Left lung (tissue), 10 donors: Measurements from ENCODE around the gene ECI1. TPM values are rescaled to one million over a fixed set of nuclear protein-coding genes. Genes with fewer than 3 reads are reported as not detected.

ENCODE experiments used
- ATAC-seq: fragments of 200-7000 bp; cut with Tn5 transposase; one replicate; pipeline ENCODE4 v1.9.1; 2020; ENCODE audit warnings: moderate library complexity
- DNase-seq, 4 donors: peaks; one replicate each; pipeline ENCODE4 v3.0.0-alpha.2; 2013 to 2020
- H3K27ac ChIP-seq, 2 donors: fragments of 200-600 bp; sonication (generic) in 1 of 2; one replicate each; pipeline versions ENCODE4 v1.5.0 to v1.8.0; 2020 to 2021
- H3K27me3 ChIP-seq, 2 donors: fragments of 200-600 bp; sonication (generic) in 1 of 2; one replicate each; pipeline versions ENCODE4 v1.5.0 to v1.8.0; 2020 to 2021
- H3K36me3 ChIP-seq, 2 donors: fragments of 200-600 bp; sonication (generic) in 1 of 2; one replicate each; pipeline versions ENCODE4 v1.5.0 to v1.8.0; 2020 to 2021
- H3K4me1 ChIP-seq, 2 donors: fragments of 200-600 bp; one replicate each; pipeline ENCODE4 v1.8.0; 2021
- H3K4me3 ChIP-seq, 2 donors: fragments of 200-600 bp; sonication (generic) in 1 of 2; one replicate each; pipeline versions ENCODE4 v1.5.0 to v1.8.0; 2020 to 2021; ENCODE audit warnings: mild to moderate bottlenecking in 1 of 2
- H3K9me3 ChIP-seq, 2 donors: fragments of 200-600 bp; sonication (generic) in 1 of 2; one replicate each; pipeline versions ENCODE4 v1.5.0 to v1.8.0; 2020 to 2021
- intact Hi-C, 2 donors: fragments of 100-400 bp; cut with DNase I; formaldehyde crosslinking; loops; one replicate each; pipeline versions ENCODE4 v1.11.2 to v1.14.2; 2022
- microRNA-seq, 2 donors: library from miRNA; unstranded; fragments of <30 nt; microRNA quantifications; one replicate each; pipeline ENCODE4, GENCODE V29; 2019
- polyA plus RNA-seq, 6 donors: library from polyadenylated mRNA; unstranded; fragments of 120-200 nt; gene quantifications; one replicate each; pipeline ENCODE4 v1.2.1, GENCODE V29; 2013; ENCODE audit not compliant: insufficient read length in 6 of 6
- total RNA-seq, 2 donors: library from RNA; stranded (reverse); fragmentation: NEBNext Ultra II Directional; extraction: Animal tissue kit (Norgen Biotek cat#: 25700); gene quantifications; one replicate each; pipeline ENCODE4 v1.2.1, GENCODE V29; 2021
- TF ChIP-seq, protein P1 (sequence below), 2 donors: fragments of 200-600 bp; sonication (generic) in 1 of 2; IDR thresholded peaks; one replicate each; pipeline versions ENCODE4 v1.5.0 to v1.8.0; 2021; ENCODE audit warnings: antibody characterized with exemption in 2 of 2
- donor health status: DM: no; HTN: yes; CAD: no.
- donor health status: DM: no; HTN: no; CAD: no.

Gene ECI1
- total and polyA plus RNA-seq, 8 donors = 41.8 to 63.5 (median 51.2) TPM

DNA sequence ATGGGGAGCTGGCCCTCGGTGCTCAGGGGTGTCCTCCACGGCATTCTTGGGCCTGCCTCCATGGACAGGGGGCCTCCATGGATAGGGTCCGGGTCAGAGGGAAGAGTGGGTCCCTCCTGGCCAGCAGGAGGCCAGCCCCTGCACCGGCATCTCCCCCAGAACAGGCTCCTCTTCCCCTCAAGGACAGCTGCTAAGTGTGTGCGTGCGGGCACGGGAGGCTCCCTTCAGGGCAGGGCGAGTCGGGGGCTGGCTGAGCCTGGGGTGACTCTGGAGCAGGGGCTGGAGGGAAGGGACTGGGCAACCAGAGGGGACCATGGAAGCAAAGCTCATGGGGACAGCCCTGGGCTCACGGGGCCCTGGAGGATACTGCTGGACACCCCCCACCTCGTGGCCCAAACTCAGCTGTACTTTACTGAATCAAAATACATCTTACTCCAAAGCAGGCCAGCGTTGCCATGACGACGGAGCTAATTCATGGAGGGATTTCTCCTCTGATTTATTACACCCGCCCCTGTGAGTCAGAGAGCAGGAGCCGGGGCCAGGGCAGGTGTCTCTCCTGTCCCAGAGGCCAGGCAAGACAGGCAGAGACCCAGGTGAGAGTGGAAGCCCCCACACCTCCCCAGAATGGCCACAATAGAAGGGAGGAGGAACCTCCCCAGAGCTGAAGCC lies 57.1 kb downstream of the ECI1 start:
- ATAC-seq = no peak
- TF ChIP-seq, protein P1, sequence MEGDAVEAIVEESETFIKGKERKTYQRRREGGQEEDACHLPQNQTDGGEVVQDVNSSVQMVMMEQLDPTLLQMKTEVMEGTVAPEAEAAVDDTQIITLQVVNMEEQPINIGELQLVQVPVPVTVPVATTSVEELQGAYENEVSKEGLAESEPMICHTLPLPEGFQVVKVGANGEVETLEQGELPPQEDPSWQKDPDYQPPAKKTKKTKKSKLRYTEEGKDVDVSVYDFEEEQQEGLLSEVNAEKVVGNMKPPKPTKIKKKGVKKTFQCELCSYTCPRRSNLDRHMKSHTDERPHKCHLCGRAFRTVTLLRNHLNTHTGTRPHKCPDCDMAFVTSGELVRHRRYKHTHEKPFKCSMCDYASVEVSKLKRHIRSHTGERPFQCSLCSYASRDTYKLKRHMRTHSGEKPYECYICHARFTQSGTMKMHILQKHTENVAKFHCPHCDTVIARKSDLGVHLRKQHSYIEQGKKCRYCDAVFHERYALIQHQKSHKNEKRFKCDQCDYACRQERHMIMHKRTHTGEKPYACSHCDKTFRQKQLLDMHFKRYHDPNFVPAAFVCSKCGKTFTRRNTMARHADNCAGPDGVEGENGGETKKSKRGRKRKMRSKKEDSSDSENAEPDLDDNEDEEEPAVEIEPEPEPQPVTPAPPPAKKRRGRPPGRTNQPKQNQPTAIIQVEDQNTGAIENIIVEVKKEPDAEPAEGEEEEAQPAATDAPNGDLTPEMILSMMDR (IDR thresholded peaks at IDR 0.05) = no peak
- H3K27me3 ChIP-seq = peaks cover 29 to 58% of the 10 kb centered on the region in 2 donors
- no peak for DNase-seq
- H3K9me3 ChIP-seq = no peaks in the 10 kb centered on the region
- H3K36me3 ChIP-seq = no peaks in the 10 kb centered on the region
- H3K4me1 ChIP-seq = peaks cover 0 to 20% of the 10 kb centered on the region in 2 donors
- intact Hi-C loops = no loop called here
- no peak overlapping the region for H3K4me3 ChIP-seq
- H3K27ac ChIP-seq = no peak overlapping the region

DNA sequence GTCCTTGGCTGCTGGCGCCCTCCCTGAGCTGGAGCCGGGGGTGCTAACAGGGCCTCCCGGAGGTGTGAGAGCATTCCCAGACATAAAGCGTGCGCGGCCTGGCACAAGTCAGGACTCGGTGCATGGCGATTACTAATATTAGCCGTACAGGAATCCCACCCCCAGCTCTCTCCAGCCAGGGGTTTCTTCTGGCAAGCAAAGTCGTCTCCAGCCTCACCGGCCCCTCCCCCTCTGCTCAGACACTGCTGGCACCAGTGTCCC lies 60.0 kb downstream of the ECI1 start:
- TF ChIP-seq, protein P1 (IDR thresholded peaks at IDR 0.05) = no peak
- no peak for DNase-seq
- Histone ChIP-seq H3K36me3 (no peaks in the 10 kb centered on the region), H3K9me3 (no peaks in the 10 kb centered on the region), H3K4me1 (peaks cover 0 to 17% of the 10 kb centered on the region in 2 donors), H3K27me3 (peaks cover 19 to 31% of the 10 kb centered on the region in 2 donors), H3K27ac (no peak overlapping the region), H3K4me3 (no peak overlapping the region)
- no peak for ATAC-seq
- intact Hi-C loops = no loop called here

DNA sequence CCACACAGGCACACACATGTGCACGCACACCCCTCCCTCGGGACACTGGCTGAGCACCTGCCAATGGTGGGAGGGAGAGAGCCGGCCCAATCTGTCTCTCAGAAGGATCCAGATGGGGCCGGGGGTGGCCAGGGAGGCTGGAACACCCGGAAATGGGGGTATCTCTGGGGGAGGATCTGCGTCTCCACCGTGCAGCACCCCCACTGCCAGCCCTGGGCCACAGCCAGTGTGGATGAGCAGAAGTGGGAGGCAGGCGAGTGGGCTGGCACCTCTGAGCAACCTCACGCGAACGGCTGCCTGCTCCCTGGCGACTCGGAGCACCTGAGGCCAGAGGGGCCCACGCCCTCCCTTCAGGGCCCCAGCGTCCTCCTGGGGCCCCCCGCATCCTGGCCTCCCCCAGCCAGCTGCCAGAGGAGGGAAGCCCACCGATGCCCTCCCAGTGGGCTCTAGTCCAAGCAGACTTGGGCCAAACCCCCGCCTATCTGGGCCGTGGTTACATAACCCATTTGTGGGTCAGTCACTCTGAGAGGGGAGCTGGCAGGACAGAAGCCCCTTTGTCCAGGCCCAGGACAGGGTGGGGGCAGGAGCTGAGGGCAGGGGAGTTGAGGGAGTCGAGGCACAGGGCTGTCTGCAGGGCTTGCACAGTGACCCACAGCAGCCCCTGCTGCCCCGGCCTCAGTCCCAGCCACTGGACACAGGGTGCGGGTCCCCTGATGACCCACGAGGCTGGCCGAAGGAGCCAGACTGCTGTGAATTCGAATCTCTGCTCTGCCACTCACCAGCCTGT lies 60.5 kb downstream of the ECI1 start:
- Histone ChIP-seq H3K9me3 (no peaks in the 10 kb centered on the region), H3K27me3 (peaks cover 16 to 26% of the 10 kb centered on the region in 2 donors), H3K27ac (no peak overlapping the region), H3K4me3 (no peak overlapping the region), H3K36me3 (no peaks in the 10 kb centered on the region), H3K4me1 (peaks cover 0 to 13% of the 10 kb centered on the region in 2 donors)
- ATAC-seq = no peak
- intact Hi-C loops = no loop called here
- TF ChIP-seq, protein P1 (IDR thresholded peaks at IDR 0.05) = no peak
- DNase-seq = no peak

DNA sequence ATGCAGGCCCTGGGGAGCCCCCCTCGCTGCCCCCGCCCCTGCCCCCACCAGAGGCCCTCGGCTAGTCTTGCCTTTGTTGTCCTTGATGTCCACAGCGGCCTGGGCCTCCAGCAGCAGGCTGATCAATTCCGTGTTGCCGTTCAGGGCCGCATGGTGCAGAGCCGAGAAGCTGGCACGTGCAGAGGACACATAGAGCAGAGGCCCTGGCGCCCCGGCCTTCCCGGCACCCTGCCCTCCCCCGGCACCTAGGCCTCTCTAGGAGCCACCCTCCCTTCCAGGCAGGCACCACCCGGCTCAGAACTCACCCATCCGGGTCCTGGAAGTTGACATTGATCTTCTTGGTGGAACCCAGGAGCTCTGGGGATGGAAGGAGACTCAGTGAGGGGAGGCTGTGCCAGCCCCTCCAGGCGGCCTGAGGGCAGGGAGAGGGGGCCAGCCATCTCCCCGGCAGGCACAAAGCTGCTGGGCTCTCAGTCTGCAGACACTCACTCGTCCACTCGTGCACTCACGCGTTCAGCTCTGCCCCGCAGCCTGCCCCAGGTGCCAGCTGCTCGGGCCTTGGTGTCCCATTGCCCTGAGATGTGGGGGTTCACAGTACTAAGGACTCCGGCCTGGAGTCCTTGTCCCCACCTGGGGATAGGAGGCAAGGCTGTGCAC lies 61.3 kb downstream of the ECI1 start:
- TF ChIP-seq, protein P1 (IDR thresholded peaks at IDR 0.05) = no peak
- intact Hi-C loops = no loop called here
- no peak overlapping the region for H3K4me3 ChIP-seq
- H3K27me3 ChIP-seq = peaks cover 9 to 19% of the 10 kb centered on the region in 2 donors
- H3K9me3 ChIP-seq = no peaks in the 10 kb centered on the region
- ATAC-seq (no peak), DNase-seq (no peak)
- H3K4me1 ChIP-seq = peaks cover 0 to 6% of the 10 kb centered on the region in 2 donors
- H3K36me3 ChIP-seq = no peaks in the 10 kb centered on the region
- no peak overlapping the region for H3K27ac ChIP-seq

Small RNA genes lying within 50 kb of the gene (microRNA-seq; reads per million reads assigned to microRNA genes)
- 0 reads per million in 2 donors for gene MIR3677
- gene MIR4717 = 0 reads per million in 2 donors

Other genes starting within 250 kb of the ECI1 start
- gene ZNF598, start 241.8 kb downstream of the ECI1 start, total RNA-seq = 10 to 100 TPM; 31.5 to 45.9 TPM
- 10 to 100 TPM; 15.2 to 27.8 (median 20.9) TPM for gene ZNF598, start 241.8 kb downstream of the ECI1 start, polyA plus RNA-seq
- 1 to 10 TPM in 1 of 2 donors, under 1 TPM in 1; 0.94 to 3.1 TPM for gene NPW, start 231.8 kb downstream of the ECI1 start, total RNA-seq
- 1 to 10 TPM; 1.7 to 5.4 (median 2.7) TPM for gene NPW, start 231.8 kb downstream of the ECI1 start, polyA plus RNA-seq
- 100 to 1,000 TPM; 186 to 349 TPM for gene NHERF2, start 224.7 kb downstream of the ECI1 start, total RNA-seq
- gene NHERF2, start 224.7 kb downstream of the ECI1 start, polyA plus RNA-seq = 100 to 1,000 TPM in 3 of 6 donors, 10 to 100 TPM in 3; 68.1 to 170 (median 103) TPM
- gene NTHL1, start 203.8 kb downstream of the ECI1 start, total RNA-seq = 10 to 100 TPM; 19.4 to 29.8 TPM
- 10 to 100 TPM; 20.2 to 30.0 (median 25.8) TPM for gene NTHL1, start 203.8 kb downstream of the ECI1 start, polyA plus RNA-seq
- gene TSC2, start 203.6 kb downstream of the ECI1 start, total RNA-seq = 100 to 1,000 TPM; 116 to 126 TPM
- gene TSC2, start 203.6 kb downstream of the ECI1 start, polyA plus RNA-seq = 100 to 1,000 TPM; 116 to 166 (median 131) TPM
- gene PKD1, start 115.7 kb downstream of the ECI1 start, total RNA-seq = 10 to 100 TPM; 63.2 to 73.5 TPM
- gene PKD1, start 115.7 kb downstream of the ECI1 start, polyA plus RNA-seq = 100 to 1,000 TPM in 4 of 6 donors, 10 to 100 TPM in 2; 90.1 to 165 (median 116) TPM
- under 1 TPM; 0.73 to 0.84 TPM for gene RAB26, start 103.0 kb downstream of the ECI1 start, total RNA-seq
- gene RAB26, start 103.0 kb downstream of the ECI1 start, polyA plus RNA-seq = 1 to 10 TPM in 5 of 6 donors, under 1 TPM in 1; 0.91 to 1.9 (median 1.7) TPM
- gene TRAF7, start 95.8 kb downstream of the ECI1 start, total RNA-seq = 10 to 100 TPM; 69.5 to 88.1 TPM
- 10 to 100 TPM; 48.6 to 59.5 (median 52.2) TPM for gene TRAF7, start 95.8 kb downstream of the ECI1 start, polyA plus RNA-seq
- under 1 TPM; 0.05 to 0.06 TPM for gene CASKIN1, start 55.0 kb downstream of the ECI1 start, total RNA-seq
- gene CASKIN1, start 55.0 kb downstream of the ECI1 start, polyA plus RNA-seq = under 1 TPM; 0.18 to 0.56 (median 0.42) TPM
- gene MLST8, start 46.1 kb downstream of the ECI1 start, total RNA-seq = 10 to 100 TPM; 32.1 to 39.0 TPM
- 10 to 100 TPM; 29.8 to 40.3 (median 37.0) TPM for gene MLST8, start 46.1 kb downstream of the ECI1 start, polyA plus RNA-seq
- 10 to 100 TPM in 1 of 2 donors, 1 to 10 TPM in 1; 6.7 to 15.3 TPM for gene BRICD5, start 40.7 kb downstream of the ECI1 start, total RNA-seq
- 1 to 10 TPM; 2.9 to 7.9 (median 4.9) TPM for gene BRICD5, start 40.7 kb downstream of the ECI1 start, polyA plus RNA-seq
- gene PGP, start 36.7 kb downstream of the ECI1 start, total RNA-seq = 10 to 100 TPM; 14.4 to 24.4 TPM
- 10 to 100 TPM in 1 of 6 donors, 1 to 10 TPM in 5; 7.1 to 14.5 (median 8.7) TPM for gene PGP, start 36.7 kb downstream of the ECI1 start, polyA plus RNA-seq
- gene E4F1, start 28.0 kb downstream of the ECI1 start, total RNA-seq = 10 to 100 TPM; 16.4 to 22.6 TPM
- 10 to 100 TPM; 12.7 to 22.4 (median 16.9) TPM for gene E4F1, start 28.0 kb downstream of the ECI1 start, polyA plus RNA-seq
- 1 to 10 TPM; 1.3 to 1.5 TPM for gene DNASE1L2, start 15.1 kb downstream of the ECI1 start, total RNA-seq
- 1 to 10 TPM in 2 of 6 donors, under 1 TPM in 4; 0.27 to 1.7 (median 0.90) TPM for gene DNASE1L2, start 15.1 kb downstream of the ECI1 start, polyA plus RNA-seq
- 100 to 1,000 TPM; 109 to 124 TPM for gene RNPS1, start 16.5 kb upstream of the ECI1 start, total RNA-seq
- gene RNPS1, start 16.5 kb upstream of the ECI1 start, polyA plus RNA-seq = 100 to 1,000 TPM; 178 to 208 (median 196) TPM
- gene ABCA3, start 89.1 kb upstream of the ECI1 start, total RNA-seq = 100 to 1,000 TPM; 329 to 334 TPM
- gene ABCA3, start 89.1 kb upstream of the ECI1 start, polyA plus RNA-seq = 10 to 100 TPM in 2 of 6 donors, 1 to 10 TPM in 4; 6.8 to 17.3 (median 9.6) TPM
- gene CCNF, start 177.9 kb upstream of the ECI1 start, total RNA-seq = 1 to 10 TPM; 4.7 to 8.0 TPM
- 10 to 100 TPM in 3 of 6 donors, 1 to 10 TPM in 3; 9.2 to 17.3 (median 10.1) TPM for gene CCNF, start 177.9 kb upstream of the ECI1 start, polyA plus RNA-seq
- gene TEDC2, start 208.5 kb upstream of the ECI1 start, total RNA-seq = 1 to 10 TPM; 4.0 to 6.5 TPM
- 10 to 100 TPM in 3 of 6 donors, 1 to 10 TPM in 3; 5.7 to 10.9 (median 9.2) TPM for gene TEDC2, start 208.5 kb upstream of the ECI1 start, polyA plus RNA-seq
- gene NTN3, start 219.7 kb upstream of the ECI1 start, total RNA-seq = 1 to 10 TPM in 1 of 2 donors, not detected in 1; 1.7 TPM
- 1 to 10 TPM; 3.1 to 6.7 (median 5.2) TPM for gene NTN3, start 219.7 kb upstream of the ECI1 start, polyA plus RNA-seq
- 10 to 100 TPM; 37.1 to 41.4 TPM for gene TBC1D24, start 223.5 kb upstream of the ECI1 start, total RNA-seq
- 10 to 100 TPM; 14.2 to 28.1 (median 17.2) TPM for gene TBC1D24, start 223.5 kb upstream of the ECI1 start, polyA plus RNA-seq